ENCODE results near the gene SELENOO. TPM values are rescaled to one million over a fixed set of nuclear protein-coding genes. Genes with fewer than 3 reads are reported as not detected.

The SELENOO gene
- total RNA-seq, 1 experiment from 2014 or later: 25.1 TPM

- Histone ChIP-seq H3K4me1 (replicated peaks) (peaks cover 39% of the 10 kb centered on the region), H3K4me3 (no peak overlapping the region), H3K27ac (no peak overlapping the region), H3K36me3 (peaks cover 57% of the 10 kb centered on the region), H3K27me3 (replicated peaks) (no peaks in the 10 kb centered on the region), H3K9me3 (replicated peaks) (no peaks in the 10 kb centered on the region)
- DNase-seq (ENCODE audit: low read depth in 1 of 2, low spot score in 2 of 2): no peak
Observed at GRCh38 chr22:50246242-50247175, 45.7 kb downstream of the SELENOO start.

GRCh38 chr22:50247748-50248147 is 46.9 kb downstream of the SELENOO start:
- H3K9me3 ChIP-seq (replicated peaks): 0 out of 2 replicates have a peak, but pooled peaks cover 2% of the 10 kb centered on the region
- no peak overlapping the region for H3K27ac ChIP-seq
- H3K4me3 ChIP-seq: no peak overlapping the region
- H3K4me1 ChIP-seq (replicated peaks): peaks cover 37% of the 10 kb centered on the region
- H3K27me3 ChIP-seq (replicated peaks): no peaks in the 10 kb centered on the region
- H3K36me3 ChIP-seq: peaks cover 54% of the 10 kb centered on the region
- DNase-seq (ENCODE audit: low read depth in 1 of 2, low spot score in 2 of 2): no peak

GRCh38 chr22:50248196-50249081 is 47.6 kb downstream of the SELENOO start:
- no peak overlapping the region for H3K4me3 ChIP-seq
- H3K27me3 ChIP-seq (replicated peaks): no peaks in the 10 kb centered on the region
- peaks cover 31% of the 10 kb centered on the region for H3K4me1 ChIP-seq (replicated peaks)
- 0 out of 2 replicates have a peak, but pooled peaks cover 2% of the 10 kb centered on the region for H3K9me3 ChIP-seq (replicated peaks)
- no peak for DNase-seq (ENCODE audit: low read depth in 1 of 2, low spot score in 2 of 2)
- no peak overlapping the region for H3K27ac ChIP-seq
- peaks cover 52% of the 10 kb centered on the region for H3K36me3 ChIP-seq

- H3K27me3 ChIP-seq (replicated peaks): no peaks in the 10 kb centered on the region
Observed at GRCh38 chr22:50249341-50250248, 48.8 kb downstream of the SELENOO start.

GRCh38 chr22:50250249-50250554 is 49.4 kb downstream of the SELENOO start:
- DNase-seq (ENCODE audit: low read depth in 1 of 2, low spot score in 2 of 2): no peak
- Histone ChIP-seq H3K9me3 (replicated peaks) (0 out of 2 replicates have a peak, but pooled peaks cover 2% of the 10 kb centered on the region), H3K27ac (no peak overlapping the region), H3K27me3 (replicated peaks) (no peaks in the 10 kb centered on the region), H3K36me3 (peaks cover 49% of the 10 kb centered on the region), H3K4me1 (replicated peaks) (peaks cover 31% of the 10 kb centered on the region), H3K4me3 (peak overlapping the region; percentile 64)

More at GRCh38 chr22:50249341-50250248, 48.8 kb downstream of the SELENOO start:
- H3K27ac ChIP-seq: no peak overlapping the region
- H3K4me1 ChIP-seq (replicated peaks): peaks cover 31% of the 10 kb centered on the region
- peaks cover 52% of the 10 kb centered on the region for H3K36me3 ChIP-seq
- H3K4me3 ChIP-seq: no peak overlapping the region
- 0 out of 2 replicates have a peak, but pooled peaks cover 2% of the 10 kb centered on the region for H3K9me3 ChIP-seq (replicated peaks)
- no peak for DNase-seq (ENCODE audit: low read depth in 1 of 2, low spot score in 2 of 2)

GRCh38 chr22:50250555-50251476 is 50.0 kb downstream of the SELENOO start, which contains the start of gene HDAC10:
TSS of gene HDAC10 (minus strand) at chr22:50251265. CDS start at chr22:50251032, 233 bp downstream.
- peak within 1 kb of the TSS; percentile 64 for H3K4me3 ChIP-seq
- peaks cover 43% of the 10 kb centered on the region for H3K36me3 ChIP-seq
- H3K27me3 ChIP-seq (replicated peaks): no peaks in the 10 kb centered on the region
- H3K4me1 ChIP-seq (replicated peaks): peaks cover 26% of the 10 kb centered on the region
- 0 out of 2 replicates have a peak, but pooled peaks cover 2% of the 10 kb centered on the region for H3K9me3 ChIP-seq (replicated peaks)
- peak; percentile 77 to 85 for DNase-seq (ENCODE audit: low read depth in 1 of 2, low spot score in 2 of 2)
- peak within 1 kb of the TSS; percentile 10; the same call in 1 of the 2 replicates for H3K27ac ChIP-seq

GRCh38 chr22:50251477-50252081 is 50.8 kb downstream of the SELENOO start:
- H3K27ac ChIP-seq: no peak overlapping the region
- peaks cover 36% of the 10 kb centered on the region for H3K36me3 ChIP-seq
- H3K4me1 ChIP-seq (replicated peaks): peaks cover 23% of the 10 kb centered on the region
- 0 out of 2 replicates have a peak, but pooled peaks cover 2% of the 10 kb centered on the region for H3K9me3 ChIP-seq (replicated peaks)
- H3K27me3 ChIP-seq (replicated peaks): no peaks in the 10 kb centered on the region
- H3K4me3 ChIP-seq: peak overlapping the region; percentile 64
- DNase-seq (ENCODE audit: low read depth in 1 of 2, low spot score in 2 of 2): no peak

- H3K4me1 ChIP-seq (replicated peaks): peaks cover 23% of the 10 kb centered on the region
- H3K9me3 ChIP-seq (replicated peaks): 0 out of 2 replicates have a peak, but pooled peaks cover 2% of the 10 kb centered on the region
- no peaks in the 10 kb centered on the region for H3K27me3 ChIP-seq (replicated peaks)
- peaks cover 28% of the 10 kb centered on the region for H3K36me3 ChIP-seq
- no peak overlapping the region for H3K4me3 ChIP-seq
- peak; percentile 63 to 77 for DNase-seq (ENCODE audit: low read depth in 1 of 2, low spot score in 2 of 2)
- H3K27ac ChIP-seq: no peak overlapping the region
Observed at GRCh38 chr22:50252082-50253045, 51.6 kb downstream of the SELENOO start.

- DNase-seq (ENCODE audit: low read depth in 1 of 2, low spot score in 2 of 2): no peak
- Histone ChIP-seq H3K36me3 (peaks cover 19% of the 10 kb centered on the region), H3K27ac (no peak overlapping the region), H3K9me3 (replicated peaks) (0 out of 2 replicates have a peak, but pooled peaks cover 2% of the 10 kb centered on the region), H3K27me3 (replicated peaks) (no peaks in the 10 kb centered on the region), H3K4me1 (replicated peaks) (peaks cover 23% of the 10 kb centered on the region), H3K4me3 (no peak overlapping the region)
Observed at GRCh38 chr22:50253046-50253915, 52.5 kb downstream of the SELENOO start.

GRCh38 chr22:50253941-50254340 is 53.1 kb downstream of the SELENOO start:
- no peak for DNase-seq (ENCODE audit: low read depth in 1 of 2, low spot score in 2 of 2)
- H3K36me3 ChIP-seq: peaks cover 14% of the 10 kb centered on the region
- H3K27me3 ChIP-seq (replicated peaks): no peaks in the 10 kb centered on the region
- H3K9me3 ChIP-seq (replicated peaks): 0 out of 2 replicates have a peak, but pooled peaks cover 2% of the 10 kb centered on the region
- peaks cover 23% of the 10 kb centered on the region for H3K4me1 ChIP-seq (replicated peaks)
- H3K27ac ChIP-seq: no peak overlapping the region
- H3K4me3 ChIP-seq: no peak overlapping the region
